Naive thymus-derived CD4-positive, alpha-beta T cell (primary cell): ENCODE measurements around the gene ACSS1. TPM values are rescaled to one million over a fixed set of nuclear protein-coding genes. Genes with fewer than 3 reads are reported as not detected.
A peak's percentile ranks its signal among the peaks of the same experiment; 100 is the strongest.

Source experiments
- ATAC-seq: fragments of 150-1000 bp; cut with Tn5 transposase; 2 replicates; pipeline ENCODE4 v1.10.0; 2021; ENCODE audit warnings: mild to moderate bottlenecking, moderate library complexity
- CTCF ChIA-PET: fragments of 350-600 bp; sonication (Branson Sonifier 250); formaldehyde crosslinking; loops from one replicate; lab custom pipeline; 2021; ENCODE audit warnings: antibody characterized with exemption; lab: Charles Lee
- POLR2A ChIA-PET: fragments of 350-600 bp; sonication (Branson Sonifier 250); formaldehyde crosslinking; loops from one replicate; lab custom pipeline; 2021; ENCODE audit warnings: antibody characterized with exemption, inconsistent platforms; lab: Charles Lee
- DNase-seq, 9 donors: peaks; one replicate each; pipeline versions ENCODE4 v3.0.0 to v3.0.0-alpha.2; 2020 to 2022; ENCODE audit warnings: mixed read lengths in 1 of 9
- H3K27ac ChIP-seq: one replicate; pipeline ENCODE4 v1.7.0; 2013; ENCODE audit warnings: mild to moderate bottlenecking, low read depth, low read length, moderate library complexity
- H3K27me3 ChIP-seq, 2 donors: one replicate each; pipeline ENCODE4 v1.7.0; 2013; ENCODE audit warnings: low read length in 2 of 2, mild to moderate bottlenecking in 2 of 2, moderate library complexity in 2 of 2; ENCODE audit not compliant: control insufficient read depth in 2 of 2, insufficient read depth in 2 of 2
- H3K36me3 ChIP-seq, 3 experiments: 1 replicate in 2 of 3; 2 replicates in 1 of 3; pipeline ENCODE4 v1.7.0; 2013; ENCODE audit warnings: low read length in 3 of 3, mild to moderate bottlenecking in 3 of 3, moderate library complexity in 1 of 3; ENCODE audit not compliant: insufficient read depth in 3 of 3, control insufficient read depth in 2 of 3
- H3K4me1 ChIP-seq, 2 donors: one replicate each; pipeline ENCODE4 v1.7.0; 2013; ENCODE audit warnings: low read length in 2 of 2, mild to moderate bottlenecking in 2 of 2, moderate library complexity in 1 of 2; ENCODE audit not compliant: control insufficient read depth in 2 of 2, insufficient read depth in 2 of 2
- H3K4me3 ChIP-seq: 2 replicates; pipeline ENCODE4 v1.7.0; 2013; ENCODE audit warnings: mild to moderate bottlenecking, low read length
- H3K9me3 ChIP-seq, 3 experiments: 1 replicate in 2 of 3; 2 replicates in 1 of 3; pipeline ENCODE4 v1.7.0; 2013; ENCODE audit warnings: low read length in 3 of 3; ENCODE audit not compliant: control insufficient read depth in 2 of 3
- H3K27ac Mint-ChIP-seq, 9 donors: one replicate each; pipeline ENCODE4 v1.8.0; 2020 to 2022; ENCODE audit warnings: mixed read lengths in 9 of 9, mild to moderate bottlenecking in 8 of 9, moderate library complexity in 5 of 9, inconsistent platforms in 2 of 9
- H3K27me3 Mint-ChIP-seq, 5 donors: one replicate each; pipeline ENCODE4 v1.8.0; 2021 to 2022; ENCODE audit warnings: mixed read lengths in 5 of 5, mild to moderate bottlenecking in 1 of 5
- H3K36me3 Mint-ChIP-seq, 5 donors: one replicate each; pipeline ENCODE4 v1.8.0; 2020 to 2022; ENCODE audit warnings: mixed read lengths in 5 of 5, mild to moderate bottlenecking in 3 of 5, inconsistent platforms in 1 of 5
- H3K4me1 Mint-ChIP-seq, 7 donors: one replicate each; pipeline ENCODE4 v1.8.0; 2020 to 2022; ENCODE audit warnings: mixed read lengths in 7 of 7, mild to moderate bottlenecking in 3 of 7, inconsistent platforms in 1 of 7
- H3K4me3 Mint-ChIP-seq, 10 donors: one replicate each; pipeline ENCODE4 v1.8.0; 2020 to 2022; ENCODE audit warnings: mild to moderate bottlenecking in 10 of 10, mixed read lengths in 10 of 10, moderate library complexity in 6 of 10, inconsistent platforms in 2 of 10
- H3K9me3 Mint-ChIP-seq, 11 donors: one replicate each; pipeline ENCODE4 v1.8.0; 2020 to 2022; ENCODE audit warnings: mixed read lengths in 11 of 11, mild to moderate bottlenecking in 4 of 11, inconsistent platforms in 1 of 11, moderate library complexity in 1 of 11
- intact Hi-C, 2 donors: fragments of 100-400 bp; cut with micrococcal nuclease; formaldehyde crosslinking; loops; one replicate each; pipeline ENCODE4 v1.15.1; 2023
- polyA plus RNA-seq, 2 donors: library from polyadenylated mRNA; unstranded; fragments of 300-500 nt; fragmentation: Illumina TruSeq; gene quantifications; one replicate each; pipeline ENCODE4 v1.2.3, GENCODE V29; 2021
- total RNA-seq, 6 experiments: library from RNA in 5 of 6; stranded (reverse) in 5 of 6; gene quantifications; 1 replicate in 5 of 6; 2 replicates in 1 of 6; pipeline ENCODE4 v1.2.3 and lab custom pipeline; 2021 to 2026

ACSS1 gene
- total and polyA plus RNA-seq, 7 experiments from 2014 or later, result 33.1 to 51.7 (median 39.7) TPM

GRCh38 chr20:25039697-25040437 lies 18.1 kb downstream of the ACSS1 start:
- Histone ChIP-seq H3K27ac (peak overlapping the region; percentile 56), H3K9me3 (no peaks in the 10 kb centered on the region), H3K36me3 (no peaks in the 10 kb centered on the region), H3K4me1 (peaks cover 35 to 70% of the 10 kb centered on the region in 2 donors), H3K4me3 (no peak overlapping the region), H3K27me3 (no peaks in the 10 kb centered on the region)
- POLR2A ChIA-PET, result no interaction called here
- CTCF ChIA-PET, result interaction anchor here (1.5 kb wide), 1 partner anchor 24 kb away, joined by 5 read pairs; no protein-coding TSS in a partner anchor
- DNase-seq (no peak), ATAC-seq (no peak)
- Mint-ChIP-seq H3K27me3 (no peaks in the 10 kb centered on the region), H3K27ac (peak overlapping the region in 8 of 9 donors; percentile 77 to 93 (median 86)), H3K36me3 (peaks cover 0 to 2% (median 0%) of the 10 kb centered on the region in 5 donors), H3K4me3 (peak overlapping the region in 1 of 10 donors; percentile 86), H3K9me3 (peaks cover 0 to 3% (median 0%) of the 10 kb centered on the region in 11 donors), H3K4me1 (peaks cover 40 to 84% (median 61%) of the 10 kb centered on the region in 7 donors)
- intact Hi-C loops, result no loop called here

GRCh38 chr20:25038591-25039015 lies 19.3 kb downstream of the ACSS1 start:
- peaks cover 0 to 2% (median 0%) of the 10 kb centered on the region in 5 donors for H3K36me3 Mint-ChIP-seq
- H3K27ac Mint-ChIP-seq, result peak overlapping the region in 8 of 9 donors; percentile 88 to 92 (median 90)
- Histone ChIP-seq H3K4me1 (peaks cover 35 to 70% of the 10 kb centered on the region in 2 donors), H3K36me3 (no peaks in the 10 kb centered on the region), H3K4me3 (no peak overlapping the region), H3K27ac (peak overlapping the region; percentile 56), H3K27me3 (no peaks in the 10 kb centered on the region), H3K9me3 (no peaks in the 10 kb centered on the region)
- POLR2A ChIA-PET, result interaction anchor here (4.1 kb wide), 1 partner anchor 20 kb away, joined by 25 read pairs; the partner anchor contains the start of gene ACSS1
- CTCF ChIA-PET, result interaction anchor here (0.6 to 1.5 kb wide), 3 partner anchors 24 to 1101 kb away, joined by 3 to 5 read pairs (median 3); no protein-coding TSS in a partner anchor
- peak overlapping the region in 1 of 10 donors; percentile 12 for H3K4me3 Mint-ChIP-seq
- no peaks in the 10 kb centered on the region for H3K27me3 Mint-ChIP-seq
- ATAC-seq (no peak), DNase-seq (no peak)
- intact Hi-C loops, result no loop called here
- H3K9me3 Mint-ChIP-seq, result peaks cover 0 to 3% (median 0%) of the 10 kb centered on the region in 11 donors
- H3K4me1 Mint-ChIP-seq, result peaks cover 41 to 84% (median 62%) of the 10 kb centered on the region in 7 donors

DNA sequence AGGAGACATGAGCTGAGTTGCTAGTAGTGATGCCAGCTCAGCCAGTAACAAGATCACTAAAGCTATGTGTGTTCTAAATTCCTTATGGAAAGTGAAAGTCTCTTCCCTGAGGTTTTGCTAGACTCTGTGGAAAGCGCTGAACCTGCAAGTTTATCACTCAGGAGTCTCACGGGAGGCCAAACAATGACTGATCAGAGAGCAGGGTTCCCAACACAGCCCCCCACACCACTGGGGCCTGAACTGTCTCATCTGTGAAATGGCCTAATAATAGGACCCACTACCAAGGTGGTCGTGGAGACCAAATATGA lies 19.9 kb downstream of the ACSS1 start:
- POLR2A ChIA-PET, result interaction anchor here (4.1 kb wide), 1 partner anchor 21 kb away, joined by 25 read pairs; the partner anchor contains the start of gene ACSS1

GRCh38 chr20:25037288-25038102 lies 20.4 kb downstream of the ACSS1 start:
- CTCF ChIA-PET, result interaction anchor here (1.1 to 1.5 kb wide), 2 partner anchors 43 to 1100 kb away, joined by 3 read pairs; no protein-coding TSS in a partner anchor
- H3K27me3 ChIP-seq, result no peaks in the 10 kb centered on the region
- Mint-ChIP-seq H3K4me3 (peak overlapping the region in 8 of 10 donors; percentile 29 to 77 (median 66)), H3K27me3 (no peaks in the 10 kb centered on the region), H3K36me3 (peaks cover 0 to 2% (median 0%) of the 10 kb centered on the region in 5 donors), H3K9me3 (no peaks in the 10 kb centered on the region), H3K27ac (peak overlapping the region; percentile 18 to 92 (median 90)), H3K4me1 (peaks cover 34 to 78% (median 61%) of the 10 kb centered on the region in 7 donors)
- POLR2A ChIA-PET, result interaction anchor here (0.7 to 4.1 kb wide), 2 partner anchors 16 to 21 kb away, joined by 3 to 25 read pairs; partner anchors contain the start of gene ACSS1
- peak overlapping the region; percentile 56 for H3K27ac ChIP-seq
- H3K36me3 ChIP-seq, result no peaks in the 10 kb centered on the region
- DNase-seq (peak in 4 of 9 donors; percentile 11 to 47 (median 28)), ATAC-seq (no peak)
- H3K4me1 ChIP-seq, result peaks cover 25 to 59% of the 10 kb centered on the region in 2 donors
- intact Hi-C loops, result no loop called here
- no peaks in the 10 kb centered on the region for H3K9me3 ChIP-seq
- H3K4me3 ChIP-seq, result no peak overlapping the region

More for the DNA sequence above, 19.9 kb downstream of the ACSS1 start:
- Mint-ChIP-seq H3K9me3 (peaks cover 0 to 3% (median 0%) of the 10 kb centered on the region in 11 donors), H3K4me1 (peaks cover 39 to 83% (median 61%) of the 10 kb centered on the region in 7 donors), H3K27ac (peak overlapping the region; percentile 18 to 92 (median 90)), H3K4me3 (peak overlapping the region in 7 of 10 donors; percentile 29 to 77 (median 68)), H3K27me3 (no peaks in the 10 kb centered on the region), H3K36me3 (peaks cover 0 to 2% (median 0%) of the 10 kb centered on the region in 5 donors)
- DNase-seq, result no peak
- no peaks in the 10 kb centered on the region for H3K36me3 ChIP-seq
- H3K27ac ChIP-seq, result peak overlapping the region; percentile 56
- intact Hi-C loops, result no loop called here
- no peak for ATAC-seq
- no peaks in the 10 kb centered on the region for H3K27me3 ChIP-seq
- H3K4me3 ChIP-seq, result no peak overlapping the region
- no peaks in the 10 kb centered on the region for H3K9me3 ChIP-seq
- peaks cover 30 to 65% of the 10 kb centered on the region in 2 donors for H3K4me1 ChIP-seq
- CTCF ChIA-PET, result interaction anchor here (1.5 kb wide), 1 partner anchor 1100 kb away, joined by 3 read pairs; no protein-coding TSS in a partner anchor

DNA sequence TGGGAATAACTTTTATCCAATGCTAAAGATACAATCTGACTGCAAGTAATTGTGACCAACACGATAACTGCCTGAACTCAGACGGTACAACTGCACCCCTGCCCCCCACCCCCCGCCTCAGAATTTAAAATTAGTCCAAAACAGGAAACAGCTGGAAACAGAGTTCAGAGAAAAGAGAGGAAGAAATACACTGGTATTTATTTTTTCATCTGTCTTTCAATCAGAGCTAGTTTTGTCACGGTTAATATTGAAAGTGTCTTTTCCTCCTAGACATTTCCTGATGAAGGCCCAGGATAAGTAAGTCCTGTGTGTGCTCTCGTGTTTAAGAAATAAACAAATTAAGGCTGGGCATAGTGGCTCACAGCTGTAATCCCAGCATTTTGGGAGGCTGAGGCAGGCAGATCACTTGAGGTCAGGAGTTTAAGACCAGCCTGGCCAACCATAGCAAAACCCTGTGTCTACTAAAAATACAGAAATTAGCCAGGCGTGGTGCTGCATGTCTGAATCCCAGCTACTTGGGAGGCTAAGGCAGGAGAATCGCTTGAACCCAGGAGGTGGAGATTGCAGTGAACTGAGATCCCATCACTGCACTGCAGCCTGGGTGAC lies 21.5 kb downstream of the ACSS1 start:
- H3K4me3 ChIP-seq, result peak overlapping the region; percentile 8
- peak overlapping the region; percentile 65 to 82 (median 74) for H3K4me3 Mint-ChIP-seq
- H3K27ac ChIP-seq, result peak overlapping the region; percentile 16
- peak overlapping the region; percentile 47 to 93 (median 90) for H3K27ac Mint-ChIP-seq
- ChIA-PET CTCF (interaction anchor here (0.6 to 1.1 kb wide), 2 partner anchors 42 to 102 kb away, joined by 3 to 4 read pairs; no protein-coding TSS in a partner anchor), POLR2A (interaction anchor here (0.6 to 4.1 kb wide), 7 partner anchors 9 to 43 kb away, joined by 3 to 25 read pairs (median 3); partner anchors contain the start of gene ACSS1)
- no peaks in the 10 kb centered on the region for H3K9me3 Mint-ChIP-seq
- DNase-seq (no peak), ATAC-seq (no peak)
- H3K4me1 Mint-ChIP-seq, result peaks cover 28 to 70% (median 56%) of the 10 kb centered on the region in 7 donors
- peaks cover 0 to 10% (median 0%) of the 10 kb centered on the region in 5 donors for H3K36me3 Mint-ChIP-seq
- H3K36me3 ChIP-seq, result no peaks in the 10 kb centered on the region
- H3K27me3 ChIP-seq, result no peaks in the 10 kb centered on the region
- no peaks in the 10 kb centered on the region for H3K9me3 ChIP-seq
- peaks cover 14 to 49% of the 10 kb centered on the region in 2 donors for H3K4me1 ChIP-seq
- intact Hi-C loops, result no loop called here
- H3K27me3 Mint-ChIP-seq, result no peaks in the 10 kb centered on the region
